Sigmoid colon (tissue), 7 donors: ENCODE data around the gene BLOC1S3. TPM values are rescaled to one million over a fixed set of nuclear protein-coding genes. Genes with fewer than 3 reads are reported as not detected.

Source experiments
- DNase-seq: peaks from one replicate; pipeline ENCODE4 v3.0.0-alpha.2; 2019
- H3K27ac ChIP-seq, 4 donors: fragments of 200-600 bp; sonication (generic); one replicate each; pipeline ENCODE4 v1.5.1; 2016 to 2019; ENCODE audit warnings: mild to moderate bottlenecking in 1 of 4
- H3K27me3 ChIP-seq, 3 donors: fragments of 200-600 bp; sonication (generic); one replicate each; pipeline ENCODE4 v1.5.1; 2019; ENCODE audit warnings: mild to moderate bottlenecking in 1 of 3
- H3K36me3 ChIP-seq, 4 donors: fragments of 200-600 bp; sonication (generic); one replicate each; pipeline ENCODE4 v1.5.1; 2016 to 2019
- H3K4me1 ChIP-seq, 4 donors: fragments of 200-600 bp; sonication (generic); one replicate each; pipeline ENCODE4 v1.5.1; 2017 to 2019
- H3K4me3 ChIP-seq, 4 donors: fragments of 200-600 bp; sonication (generic); one replicate each; pipeline ENCODE4 v1.5.1; 2017 to 2019; ENCODE audit warnings: mild to moderate bottlenecking in 2 of 4, moderate library complexity in 1 of 4
- H3K9me3 ChIP-seq, 4 donors: fragments of 200-600 bp in 3 of 4; sonication (generic) in 3 of 4; one replicate each; pipeline versions ENCODE4 v1.5.1 to v1.6.1; 2013 to 2019
- EP300 ChIP-seq, 4 donors: sonication (generic); formaldehyde crosslinking; IDR thresholded peaks; one replicate each; pipeline ENCODE4 v1.6.1; 2017; ENCODE audit warnings: antibody characterized with exemption in 4 of 4
- POLR2A ChIP-seq, 2 donors: fragments of 450-650 bp; IDR thresholded peaks; one replicate each; pipeline ENCODE4 v1.6.1; 2016; ENCODE audit warnings: antibody characterized with exemption in 2 of 2, mild to moderate bottlenecking in 2 of 2, moderate library complexity in 2 of 2
- POLR2AphosphoS5 ChIP-seq, 4 donors: sonication (generic); formaldehyde crosslinking; IDR thresholded peaks; one replicate each; pipeline ENCODE4 v1.6.1; 2017; ENCODE audit warnings: antibody characterized with exemption in 4 of 4
- WGBS, 2 donors: extraction: QIAGEN DNeasy Blood & Tissue Kit; methylation state at CpG; one replicate each; pipeline ENCODE4 v1.1.7; 2013; 5-methylcytosine and 5-hydroxymethylcytosine counted together
- intact Hi-C: fragments of 100-400 bp; cut with DNase I; formaldehyde crosslinking; loops from one replicate; pipeline ENCODE4 v1.15.1; 2023
- polyA plus RNA-seq, 3 donors: library from polyadenylated mRNA; stranded (reverse); fragments of 200-250 nt; gene quantifications; one replicate each; pipeline ENCODE4 v1.2.3, GENCODE V29; 2013
- total RNA-seq, 4 donors: library from RNA; depleted of rRNA; stranded (reverse); fragments of >200 nt; gene quantifications; one replicate each; pipeline ENCODE4 v1.1.0, GENCODE V29; 2016
- TF ChIP-seq, protein P1 (sequence below), 4 experiments: fragments of 450-650 bp in 3 of 4; fragments of 200-600 bp in 1 of 4; IDR thresholded peaks; one replicate each; pipeline ENCODE4 v1.5.1; 2016 to 2019; ENCODE audit warnings: antibody characterized with exemption in 4 of 4, mild to moderate bottlenecking in 3 of 4, moderate library complexity in 2 of 4
- donor health status: healthy with polysubstance abuse.
- donor health status: Bipolar disorder and iron deficiency.
- donor health status: healthy.

Gene BLOC1S3
- total and polyA plus RNA-seq, 7 donors: 2.8 to 10.9 (median 6.8) TPM

DNA sequence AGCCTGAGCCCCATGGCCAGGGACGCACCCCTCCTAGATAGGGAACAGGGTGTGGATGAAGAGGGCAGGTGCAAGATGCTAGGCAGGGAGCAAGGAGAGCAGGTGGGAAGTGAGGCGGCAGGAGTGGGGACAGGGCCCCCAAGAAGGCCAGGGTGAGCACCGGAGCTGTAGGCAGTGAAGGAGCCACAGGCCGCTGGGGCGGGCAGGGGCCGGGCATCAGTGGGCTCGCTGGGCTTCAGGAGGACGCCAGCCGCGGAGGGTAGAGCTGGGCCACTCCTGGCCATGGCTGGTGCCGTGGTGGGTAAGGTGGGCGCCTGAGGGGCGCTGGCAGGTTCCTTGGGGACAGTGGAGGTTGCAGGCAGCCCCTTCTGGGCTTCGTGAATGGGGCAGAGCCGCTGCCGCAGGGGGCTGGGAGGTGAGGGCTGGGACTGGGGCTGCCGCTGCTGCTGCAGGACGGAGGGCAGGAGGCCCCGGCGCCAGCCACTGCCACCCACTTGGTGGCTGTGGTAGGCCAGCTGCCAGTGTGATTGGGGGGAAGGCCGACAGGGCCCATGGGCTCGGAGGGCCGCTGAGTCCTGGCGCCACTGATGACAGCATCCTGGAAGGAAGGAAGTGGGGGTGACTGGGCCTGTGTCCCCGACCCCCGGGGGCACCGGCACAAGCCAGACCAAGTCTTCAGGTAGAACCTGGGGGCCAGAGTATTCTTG is 19.9 kb upstream of the BLOC1S3 start:
- H3K27ac ChIP-seq: no peak overlapping the region
- no peaks in the 10 kb centered on the region for H3K36me3 ChIP-seq
- H3K27me3 ChIP-seq: peaks cover 12 to 78% (median 46%) of the 10 kb centered on the region in 3 donors
- WGBS, 2 donors: 67 to 79% methylated on average over 27 of the region's 27 CpGs
- no peak overlapping the region for H3K4me3 ChIP-seq
- peaks cover 0 to 6% (median 3%) of the 10 kb centered on the region in 4 donors for H3K4me1 ChIP-seq
- TF ChIP-seq POLR2A (IDR thresholded peaks at IDR 0.05) (no peak), EP300 (IDR thresholded peaks at IDR 0.05) (no peak), POLR2AphosphoS5 (IDR thresholded peaks at IDR 0.05) (no peak)
- TF ChIP-seq, protein P1, sequence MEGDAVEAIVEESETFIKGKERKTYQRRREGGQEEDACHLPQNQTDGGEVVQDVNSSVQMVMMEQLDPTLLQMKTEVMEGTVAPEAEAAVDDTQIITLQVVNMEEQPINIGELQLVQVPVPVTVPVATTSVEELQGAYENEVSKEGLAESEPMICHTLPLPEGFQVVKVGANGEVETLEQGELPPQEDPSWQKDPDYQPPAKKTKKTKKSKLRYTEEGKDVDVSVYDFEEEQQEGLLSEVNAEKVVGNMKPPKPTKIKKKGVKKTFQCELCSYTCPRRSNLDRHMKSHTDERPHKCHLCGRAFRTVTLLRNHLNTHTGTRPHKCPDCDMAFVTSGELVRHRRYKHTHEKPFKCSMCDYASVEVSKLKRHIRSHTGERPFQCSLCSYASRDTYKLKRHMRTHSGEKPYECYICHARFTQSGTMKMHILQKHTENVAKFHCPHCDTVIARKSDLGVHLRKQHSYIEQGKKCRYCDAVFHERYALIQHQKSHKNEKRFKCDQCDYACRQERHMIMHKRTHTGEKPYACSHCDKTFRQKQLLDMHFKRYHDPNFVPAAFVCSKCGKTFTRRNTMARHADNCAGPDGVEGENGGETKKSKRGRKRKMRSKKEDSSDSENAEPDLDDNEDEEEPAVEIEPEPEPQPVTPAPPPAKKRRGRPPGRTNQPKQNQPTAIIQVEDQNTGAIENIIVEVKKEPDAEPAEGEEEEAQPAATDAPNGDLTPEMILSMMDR (IDR thresholded peaks at IDR 0.05): no peak
- intact Hi-C loops: no loop called here
- DNase-seq: no peak
- H3K9me3 ChIP-seq: no peaks in the 10 kb centered on the region

DNA sequence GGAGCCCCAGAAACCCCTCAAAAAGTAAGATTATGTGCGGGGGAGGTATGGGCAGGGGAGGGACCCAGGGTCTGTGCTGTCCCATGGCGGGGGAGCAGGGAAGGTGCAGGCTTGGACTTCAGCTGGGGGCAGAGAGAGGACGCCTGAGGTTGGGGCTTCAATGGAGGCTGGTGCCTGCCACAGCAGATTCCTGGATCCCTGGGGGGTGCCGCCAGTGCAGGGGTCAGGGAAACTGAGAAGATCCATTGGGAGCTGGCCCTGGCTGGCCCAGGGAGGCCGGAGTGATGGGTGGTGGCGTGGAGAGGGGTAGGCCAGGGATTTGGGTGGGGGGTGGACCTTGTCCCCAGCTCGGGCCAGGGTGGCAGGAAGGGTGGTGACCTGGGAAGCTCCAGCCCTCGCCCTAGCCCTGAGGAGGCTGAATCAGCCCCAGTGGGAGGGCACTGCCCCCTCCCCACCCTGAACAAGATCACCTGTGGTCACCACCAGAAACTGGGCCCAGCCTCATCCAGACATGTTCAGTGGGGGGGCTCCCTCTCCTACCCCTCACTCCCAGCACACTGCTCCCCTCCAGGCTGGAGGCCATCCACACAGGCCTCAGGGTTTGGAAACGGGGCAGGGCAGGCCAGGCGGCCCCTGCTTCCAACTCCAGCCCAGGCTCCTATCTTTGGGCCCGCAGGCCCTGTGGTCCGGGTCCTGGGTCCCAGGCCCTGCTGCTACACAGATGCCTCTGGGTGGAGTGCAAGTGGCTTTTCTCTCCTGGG is 19.2 kb upstream of the BLOC1S3 start:
- Histone ChIP-seq H3K36me3 (no peaks in the 10 kb centered on the region), H3K27me3 (peaks cover 12 to 74% (median 41%) of the 10 kb centered on the region in 3 donors), H3K4me3 (no peak overlapping the region), H3K27ac (no peak overlapping the region), H3K4me1 (peaks cover 0 to 2% (median under 1%) of the 10 kb centered on the region in 4 donors), H3K9me3 (no peaks in the 10 kb centered on the region)
- intact Hi-C loops: no loop called here
- no peak for DNase-seq
- 75 to 84% methylated on average over 12 of the region's 12 CpGs for WGBS, 2 donors
- TF ChIP-seq EP300 (IDR thresholded peaks at IDR 0.05): no peak
- TF ChIP-seq POLR2A (IDR thresholded peaks at IDR 0.05): no peak
- TF ChIP-seq, protein P1 (IDR thresholded peaks at IDR 0.05): no peak

DNA sequence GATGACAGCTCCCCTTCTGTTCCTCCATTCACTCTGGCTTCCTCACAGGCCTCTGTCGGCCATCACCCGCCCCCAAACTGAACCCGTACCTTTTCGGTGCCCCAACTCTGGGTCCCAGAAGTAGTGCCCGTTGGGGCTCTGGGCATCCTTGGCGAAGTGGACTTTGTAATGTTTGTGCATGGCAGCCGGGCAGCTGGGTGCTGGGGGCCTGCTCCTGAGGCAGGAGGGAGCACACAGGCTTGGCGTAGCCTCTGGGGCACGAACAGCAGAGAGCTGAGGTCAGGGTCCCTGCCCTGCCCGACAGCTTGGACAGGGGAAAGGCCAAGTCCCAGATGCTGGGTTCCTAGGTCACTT is 18.6 kb upstream of the BLOC1S3 start:
- TF ChIP-seq POLR2AphosphoS5 (IDR thresholded peaks at IDR 0.05) (no peak), EP300 (IDR thresholded peaks at IDR 0.05) (no peak), POLR2A (IDR thresholded peaks at IDR 0.05) (no peak)
- TF ChIP-seq, protein P1 (IDR thresholded peaks at IDR 0.05): no peak
- no peak overlapping the region for H3K27ac ChIP-seq
- H3K27me3 ChIP-seq: peaks cover 12 to 71% (median 41%) of the 10 kb centered on the region in 3 donors
- no peaks in the 10 kb centered on the region for H3K36me3 ChIP-seq
- no peak overlapping the region for H3K4me3 ChIP-seq
- WGBS, 2 donors: 40 to 77% methylated on average over 10 of the region's 10 CpGs
- H3K4me1 ChIP-seq: peaks cover 0 to 7% (median 2%) of the 10 kb centered on the region in 4 donors
- intact Hi-C loops: no loop called here
- H3K9me3 ChIP-seq: no peaks in the 10 kb centered on the region
- DNase-seq: no peak

DNA sequence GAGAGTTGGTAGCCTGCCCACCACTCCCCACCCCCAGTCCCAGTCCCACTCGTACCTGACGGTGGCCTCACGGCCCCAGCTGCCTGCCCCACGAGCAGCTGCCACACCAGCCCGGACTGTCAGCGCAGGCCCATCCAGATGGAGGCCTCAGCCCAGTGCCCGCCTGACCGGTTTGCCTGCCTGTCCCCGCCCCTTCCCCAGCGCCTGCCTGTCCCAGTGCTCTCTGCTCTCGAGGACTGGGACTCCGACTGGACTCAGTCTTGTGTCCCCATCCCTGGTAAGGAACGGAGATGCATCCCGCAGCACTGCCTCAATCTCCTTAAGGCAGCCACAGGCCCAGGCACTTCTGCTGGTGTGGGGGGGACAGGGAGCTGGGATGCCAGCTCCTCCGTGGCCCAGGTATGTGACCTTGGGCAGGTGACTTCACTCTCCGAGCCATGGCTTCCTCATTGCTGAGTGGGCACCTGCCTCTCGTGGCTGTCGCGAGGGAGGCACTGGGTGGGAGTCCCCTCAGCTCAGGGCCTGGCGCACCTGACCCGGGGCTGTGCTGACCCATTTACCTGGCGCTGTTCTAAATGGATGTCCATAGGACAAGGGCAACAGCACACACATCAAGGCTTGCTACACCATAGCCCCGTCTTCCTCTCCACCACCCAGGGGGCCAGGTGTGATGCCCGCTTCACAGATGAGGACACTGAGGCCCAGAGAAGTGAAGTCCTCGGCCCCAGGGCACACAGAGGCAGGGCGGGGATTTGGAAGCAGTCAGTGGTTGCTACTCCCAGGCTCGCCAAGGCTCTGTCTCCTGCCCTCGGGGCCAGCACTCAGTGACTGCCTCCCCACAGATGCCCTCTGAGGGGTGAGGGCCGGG is 17.5 kb upstream of the BLOC1S3 start, which contains the start of gene NKPD1:
NKPD1 (minus strand) TSS at position 113 of the 868 bp plus-strand sequence. CDS start 832 bp downstream, outside the sequence.
- peaks cover 12 to 66% (median 41%) of the 10 kb centered on the region in 3 donors for H3K27me3 ChIP-seq
- H3K36me3 ChIP-seq: no peaks in the 10 kb centered on the region
- no peak for TF ChIP-seq POLR2A (IDR thresholded peaks at IDR 0.05)
- TF ChIP-seq POLR2AphosphoS5 (IDR thresholded peaks at IDR 0.05): no peak
- TF ChIP-seq, protein P1 (IDR thresholded peaks at IDR 0.05): no peak
- no peak for TF ChIP-seq EP300 (IDR thresholded peaks at IDR 0.05)
- H3K4me1 ChIP-seq: peaks cover 0 to 7% (median 2%) of the 10 kb centered on the region in 4 donors
- H3K27ac ChIP-seq: no peak within 1 kb of the TSS
- intact Hi-C loops: no loop called here
- no peaks in the 10 kb centered on the region for H3K9me3 ChIP-seq
- no peak within 1 kb of the TSS for H3K4me3 ChIP-seq
- 18 to 49% methylated on average over 29 of the region's 29 CpGs for WGBS, 2 donors
- DNase-seq: no peak
